GM18951 (cell line): Measurements from ENCODE around the gene LEMD2.

Experiments
- POLR2A ChIP-seq: IDR thresholded peaks from 4 replicates; pipeline ENCODE4 v1.6.1; 2011; ENCODE audit warnings: mild to moderate bottlenecking; ENCODE audit not compliant: insufficient read length, insufficient read depth; ENCODE audit errors: extremely low read depth
- in situ Hi-C: fragments of 300-500 bp; cut with MboI; formaldehyde crosslinking; loops from one replicate; pipeline ENCODE4 v1.12.0; 2022; ENCODE audit warnings: low sequenced_read_pairs, mixed read lengths, inconsistent platforms; ENCODE audit not compliant: unreplicated experiment

Gene LEMD2

GRCh38 chr6:33813246-33813904 is 24.4 kb upstream of the LEMD2 start:
- no peak for TF ChIP-seq POLR2A
- in situ Hi-C loops = no loop called here

GRCh38 chr6:33812669-33813068 is 23.7 kb upstream of the LEMD2 start:
- TF ChIP-seq POLR2A = no peak
- in situ Hi-C loops = no loop called here

- in situ Hi-C loops = no loop called here
Measured at GRCh38 chr6:33809594-33809993, 20.7 kb upstream of the LEMD2 start.

GRCh38 chr6:33808641-33809180 is 19.8 kb upstream of the LEMD2 start:
- no peak for TF ChIP-seq POLR2A
- in situ Hi-C loops = no loop called here

More at GRCh38 chr6:33809594-33809993, 20.7 kb upstream of the LEMD2 start:
- TF ChIP-seq POLR2A = no peak

GRCh38 chr6:33807606-33808005 is 18.7 kb upstream of the LEMD2 start:
- no peak for TF ChIP-seq POLR2A
- in situ Hi-C loops = no loop called here

GRCh38 chr6:33806841-33807240 is 17.9 kb upstream of the LEMD2 start:
- no peak for TF ChIP-seq POLR2A
- in situ Hi-C loops = no loop called here

GRCh38 chr6:33803571-33804053 is 14.7 kb upstream of the LEMD2 start, which contains the start of gene MLN:
MLN (minus strand) TSS chr6:33804003; CDS start chr6:33801163, 2,840 bp downstream.
- no peak for TF ChIP-seq POLR2A
- in situ Hi-C loops = no loop called here

GRCh38 chr6:33802186-33802958 is 13.4 kb upstream of the LEMD2 start:
- in situ Hi-C loops = no loop called here
- TF ChIP-seq POLR2A = no peak

- in situ Hi-C loops = no loop called here
- no peak for TF ChIP-seq POLR2A
Measured at GRCh38 chr6:33801611-33802010, 12.7 kb upstream of the LEMD2 start.

GRCh38 chr6:33800248-33800969 is 11.5 kb upstream of the LEMD2 start:
- TF ChIP-seq POLR2A = no peak
- in situ Hi-C loops = no loop called here

- in situ Hi-C loops = no loop called here
- no peak for TF ChIP-seq POLR2A
Measured at GRCh38 chr6:33799454-33800113, 10.7 kb upstream of the LEMD2 start.

- in situ Hi-C loops = no loop called here
- TF ChIP-seq POLR2A = no peak
Measured at GRCh38 chr6:33798343-33798848, 9.5 kb upstream of the LEMD2 start.
